Stimulated activated CD8-positive, alpha-beta memory T cell treated with anti-CD3 and anti-CD28 coated beads, Interleukin-4, amount 100 ng/mL, for 4 hours (primary cell): ENCODE measurements around the gene MAP2.

Source experiments
- DNase-seq, 2 donors: peaks; one replicate each; pipeline ENCODE4 v3.0.0-alpha.2; 2020; ENCODE audit warnings: low read depth in 2 of 2, low spot score in 1 of 2

The MAP2 gene

GRCh38 chr2:209638346-209638745, 214.5 kb downstream of the MAP2 start:
- DNase-seq, result no peak

- no peak for DNase-seq
These were observed 216.5 kb downstream of the MAP2 start for GRCh38 chr2:209640358-209640757.

GRCh38 chr2:209642146-209642820, 218.4 kb downstream of the MAP2 start:
- no peak for DNase-seq

- no peak for DNase-seq
These were observed 221.0 kb downstream of the MAP2 start for GRCh38 chr2:209644842-209645241.

- DNase-seq, result no peak
These were observed 224.9 kb downstream of the MAP2 start for GRCh38 chr2:209648714-209649113.

GRCh38 chr2:209653134-209653533, 229.3 kb downstream of the MAP2 start:
- no peak for DNase-seq

GRCh38 chr2:209661286-209661894, 237.5 kb downstream of the MAP2 start:
- no peak for DNase-seq

GRCh38 chr2:209662021-209662420, 238.2 kb downstream of the MAP2 start:
- DNase-seq, result no peak

GRCh38 chr2:209663139-209663538, 239.3 kb downstream of the MAP2 start:
- no peak for DNase-seq

- DNase-seq, result no peak
These were observed 239.8 kb downstream of the MAP2 start for GRCh38 chr2:209663656-209664055.

GRCh38 chr2:209666296-209666695, 242.4 kb downstream of the MAP2 start:
- no peak for DNase-seq

GRCh38 chr2:209671020-209671680, 247.3 kb downstream of the MAP2 start:
- DNase-seq, result no peak

GRCh38 chr2:209673811-209674210, 250.0 kb downstream of the MAP2 start:
- DNase-seq, result no peak

- DNase-seq, result no peak
These were observed 256.7 kb downstream of the MAP2 start for GRCh38 chr2:209680596-209680995.

GRCh38 chr2:209681201-209681735, 257.4 kb downstream of the MAP2 start:
- no peak for DNase-seq

- DNase-seq, result no peak
These were observed 258.8 kb downstream of the MAP2 start for GRCh38 chr2:209682646-209683045.

- no peak for DNase-seq
These were observed 261.5 kb downstream of the MAP2 start for GRCh38 chr2:209685340-209685739.

- DNase-seq, result no peak
These were observed 262.1 kb downstream of the MAP2 start for GRCh38 chr2:209685963-209686362.

- DNase-seq, result no peak
These were observed 262.6 kb downstream of the MAP2 start for GRCh38 chr2:209686448-209686847.

- no peak for DNase-seq
These were observed 263.6 kb downstream of the MAP2 start for GRCh38 chr2:209687323-209687969.

- DNase-seq, result no peak
These were observed 264.5 kb downstream of the MAP2 start for GRCh38 chr2:209688385-209688784.
